Measurements from ENCODE around the gene PARN.

Gene PARN

DNA sequence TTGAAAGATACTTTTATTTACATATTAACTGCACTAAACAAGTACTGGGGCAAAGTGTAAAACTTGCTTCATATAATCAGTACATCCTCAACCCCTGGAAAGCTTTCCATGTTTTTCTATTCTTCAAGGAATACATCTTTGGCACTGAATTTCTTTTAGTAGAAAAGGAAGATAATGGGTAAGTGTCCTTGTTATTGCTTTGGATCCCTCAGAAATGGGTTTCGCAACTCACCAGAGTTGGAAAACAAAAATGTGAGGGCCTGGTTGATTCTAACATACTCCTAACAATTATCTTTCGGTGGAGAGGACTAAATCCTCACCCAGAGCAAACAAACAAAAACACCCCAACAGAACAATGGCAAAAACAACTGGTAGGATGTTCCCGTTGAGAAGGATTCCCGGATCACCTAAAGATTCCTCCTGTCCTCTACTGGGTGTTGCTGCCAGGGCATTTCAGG lies 120.4 kb downstream of the PARN start:
- TF ChIP-seq, protein P1, sequence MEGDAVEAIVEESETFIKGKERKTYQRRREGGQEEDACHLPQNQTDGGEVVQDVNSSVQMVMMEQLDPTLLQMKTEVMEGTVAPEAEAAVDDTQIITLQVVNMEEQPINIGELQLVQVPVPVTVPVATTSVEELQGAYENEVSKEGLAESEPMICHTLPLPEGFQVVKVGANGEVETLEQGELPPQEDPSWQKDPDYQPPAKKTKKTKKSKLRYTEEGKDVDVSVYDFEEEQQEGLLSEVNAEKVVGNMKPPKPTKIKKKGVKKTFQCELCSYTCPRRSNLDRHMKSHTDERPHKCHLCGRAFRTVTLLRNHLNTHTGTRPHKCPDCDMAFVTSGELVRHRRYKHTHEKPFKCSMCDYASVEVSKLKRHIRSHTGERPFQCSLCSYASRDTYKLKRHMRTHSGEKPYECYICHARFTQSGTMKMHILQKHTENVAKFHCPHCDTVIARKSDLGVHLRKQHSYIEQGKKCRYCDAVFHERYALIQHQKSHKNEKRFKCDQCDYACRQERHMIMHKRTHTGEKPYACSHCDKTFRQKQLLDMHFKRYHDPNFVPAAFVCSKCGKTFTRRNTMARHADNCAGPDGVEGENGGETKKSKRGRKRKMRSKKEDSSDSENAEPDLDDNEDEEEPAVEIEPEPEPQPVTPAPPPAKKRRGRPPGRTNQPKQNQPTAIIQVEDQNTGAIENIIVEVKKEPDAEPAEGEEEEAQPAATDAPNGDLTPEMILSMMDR (IDR thresholded peaks at IDR 0.05; ENCODE audit: control extremely low read depth, extremely low read depth, low read depth, missing control alignments) = no peak
- no peak for DNase-seq (ENCODE audit: extremely low spot score)
- CTCF ChIA-PET = interaction anchor here (1.4 kb wide), 1 partner anchor 21 kb away, joined by 3 read pairs; no protein-coding TSS in a partner anchor
- POLR2A ChIA-PET = no interaction called here

DNA sequence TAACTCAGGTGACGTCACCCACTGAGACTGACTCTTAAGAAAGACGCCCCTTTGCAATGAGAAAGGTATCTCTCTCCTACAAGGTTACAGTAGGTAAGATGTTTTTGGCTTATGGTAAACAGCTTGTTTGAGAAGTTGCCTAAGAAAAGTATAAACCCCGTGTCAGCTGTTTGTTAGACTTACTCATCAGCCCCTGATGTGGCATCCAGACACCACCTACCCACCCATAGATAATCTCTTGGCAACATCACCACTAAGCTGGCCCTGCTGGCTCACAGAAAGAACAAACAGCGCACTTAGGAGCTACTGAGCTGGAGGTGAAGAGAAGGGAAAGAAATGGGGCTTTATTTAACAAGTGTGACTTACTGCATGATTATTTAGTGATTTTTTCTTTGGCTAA lies 121.0 kb downstream of the PARN start:
- ChIA-PET POLR2A (no interaction called here), CTCF (interaction anchor here (1.4 kb wide), 1 partner anchor 20 kb away, joined by 3 read pairs; no protein-coding TSS in a partner anchor)
- no peak for DNase-seq (ENCODE audit: extremely low spot score)
- TF ChIP-seq, protein P1 (IDR thresholded peaks at IDR 0.05; ENCODE audit: control extremely low read depth, extremely low read depth, low read depth, missing control alignments) = no peak

DNA sequence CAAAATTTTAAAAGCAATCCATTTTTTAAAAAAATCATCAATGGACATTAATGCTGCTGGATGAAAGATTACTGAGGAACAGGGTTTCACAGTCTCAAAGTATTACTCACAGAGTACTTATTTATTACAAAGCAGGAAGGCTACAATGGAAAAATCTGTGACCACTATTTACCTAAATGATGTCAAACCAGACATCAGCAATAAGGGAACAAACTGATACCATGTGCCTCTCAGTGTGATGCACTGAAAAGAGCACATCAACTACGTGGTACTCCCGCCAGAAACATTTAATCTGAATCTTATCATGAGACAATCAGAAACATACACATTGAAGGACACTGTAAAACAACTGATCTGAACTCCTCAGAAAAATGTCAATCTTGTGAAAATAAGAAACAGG lies 124.2 kb downstream of the PARN start:
- TF ChIP-seq, protein P1 (IDR thresholded peaks at IDR 0.05; ENCODE audit: control extremely low read depth, extremely low read depth, low read depth, missing control alignments) = no peak
- POLR2A ChIA-PET = no interaction called here
- CTCF ChIA-PET = interaction anchor here (1.3 to 1.5 kb wide), 2 partner anchors 16 to 195 kb away, joined by 3 to 5 read pairs; no protein-coding TSS in a partner anchor
- no peak for DNase-seq (ENCODE audit: extremely low spot score)

DNA sequence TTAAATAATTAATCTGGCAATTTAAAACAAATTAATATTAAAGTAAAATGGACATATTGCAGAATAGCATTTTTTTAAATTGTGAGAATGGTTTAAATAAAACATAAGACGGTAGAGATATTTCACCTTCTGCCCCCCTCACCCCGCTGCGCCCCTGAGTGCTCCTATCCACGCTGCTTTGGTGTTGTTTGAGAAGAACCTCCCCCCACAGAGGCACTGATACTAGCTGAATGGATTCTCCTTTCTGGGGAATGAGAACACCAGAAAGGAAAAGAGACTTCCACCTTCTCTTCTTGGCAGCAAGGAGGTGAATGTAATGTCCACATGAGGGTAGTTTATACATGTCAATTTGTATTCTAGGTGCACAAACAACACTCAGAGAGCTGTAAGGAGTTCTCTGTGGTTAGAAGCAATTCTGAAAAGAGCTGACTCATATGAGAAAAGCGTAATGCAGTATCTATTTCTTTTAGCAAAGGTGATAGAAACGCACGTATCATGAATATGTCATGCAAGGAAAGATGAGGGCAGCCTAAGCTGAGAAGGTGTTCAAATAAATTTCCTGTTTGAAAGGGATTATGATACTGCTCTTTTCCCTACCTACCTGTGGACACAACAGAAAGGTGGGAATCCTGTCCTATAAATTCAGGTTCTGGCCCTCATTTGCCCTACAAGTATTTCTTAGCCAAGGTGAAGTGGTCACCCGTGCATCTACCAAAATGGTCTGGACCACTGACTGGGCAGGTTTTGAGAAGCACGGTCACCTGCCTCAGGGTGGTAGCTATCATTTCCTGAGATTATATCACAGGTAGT lies 126.9 kb downstream of the PARN start:
- ChIA-PET CTCF (interaction anchor here (0.7 to 2.5 kb wide), 6 partner anchors 8 to 583 kb away, joined by 3 to 8 read pairs (median 4); partner anchors contain the start of gene ERCC4), POLR2A (interaction anchor here (0.5 to 0.9 kb wide), 2 partner anchors 60 to 217 kb away, joined by 4 to 11 read pairs; no protein-coding TSS in a partner anchor)
- TF ChIP-seq, protein P1 (IDR thresholded peaks at IDR 0.05; ENCODE audit: control extremely low read depth, extremely low read depth, low read depth, missing control alignments) = no peak
- peak; percentile 59 for DNase-seq (ENCODE audit: extremely low spot score)

DNA sequence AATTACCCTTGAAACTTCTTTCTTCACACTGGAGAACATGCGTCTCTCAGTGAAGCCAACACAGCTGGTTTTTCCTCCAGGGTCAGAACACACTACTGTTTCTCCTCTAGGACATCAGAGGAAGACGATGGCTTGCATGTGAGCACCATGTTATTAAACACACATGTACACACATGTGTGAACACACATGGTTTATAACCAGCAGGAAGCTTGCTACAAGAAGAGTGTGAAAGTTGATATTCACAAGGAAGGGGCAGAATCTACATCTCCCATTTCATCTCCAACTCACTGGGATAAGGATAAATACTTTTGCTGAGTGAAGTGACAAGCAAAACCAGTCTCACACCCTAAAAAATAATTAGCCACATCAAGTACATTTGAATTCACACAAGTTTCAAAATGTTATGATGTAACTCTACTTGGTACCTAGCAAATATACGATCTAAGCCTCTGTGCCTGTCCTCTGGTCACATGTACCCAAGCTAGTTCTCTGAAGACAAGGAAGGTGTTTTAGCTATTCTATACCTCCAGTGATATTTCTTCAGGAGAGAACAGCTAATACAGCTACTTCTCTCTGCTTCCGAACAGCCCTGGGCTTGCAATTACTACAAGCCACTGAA lies 127.7 kb downstream of the PARN start:
- CTCF ChIA-PET = interaction anchor here (1.0 to 2.5 kb wide), 9 partner anchors 9 to 253 kb away, joined by 3 to 8 read pairs (median 4); no protein-coding TSS in a partner anchor
- DNase-seq (ENCODE audit: extremely low spot score) = no peak
- POLR2A ChIA-PET = no interaction called here
- TF ChIP-seq, protein P1 (IDR thresholded peaks at IDR 0.05; ENCODE audit: control extremely low read depth, extremely low read depth, low read depth, missing control alignments) = no peak

All from GM10248 (cell line).